Measurements from ENCODE around the gene HSPA1A. TPM values are rescaled to one million over a fixed set of nuclear protein-coding genes. Genes with fewer than 3 reads are reported as not detected.
"Not testable (repeated sequence)": the region's sequence is repeated elsewhere in the genome, so short reads cannot be mapped to it uniquely, and the experiment has no call there.

Gene HSPA1A
- total and polyA plus RNA-seq, 4 donors = 90.6 to 1,149 (median 139) TPM

- peak overlapping the region; percentile 84 to 94 for H3K27ac ChIP-seq (ENCODE audit: low read depth in 1 of 2, low read length in 1 of 2)
- DNase-seq (no peak), ATAC-seq (ENCODE audit: insufficient read depth, low FRiP score) (no peak)
- H3K27me3 ChIP-seq (ENCODE audit: control insufficient read depth in 3 of 3, insufficient read depth in 3 of 3, low read length in 2 of 3) = no peaks in the 10 kb centered on the region
- no peaks in the 10 kb centered on the region for H3K9me3 ChIP-seq (ENCODE audit: control insufficient read depth in 4 of 4, insufficient read depth in 3 of 4, low read length in 3 of 4)
- H3K4me3 ChIP-seq = no peak overlapping the region
- H3K9ac ChIP-seq (ENCODE audit: insufficient read depth in 1 of 2, low read length in 2 of 2) = peak overlapping the region in 1 of 2 donors; percentile 75
- H3K36me3 ChIP-seq (ENCODE audit: control insufficient read depth in 4 of 4, insufficient read depth in 4 of 4, low read length in 4 of 4) = no peaks in the 10 kb centered on the region
- TF ChIP-seq CTCF (IDR thresholded peaks at IDR 0.05; ENCODE audit: control extremely low read depth, extremely low read depth) = no peak
- H3K4me1 ChIP-seq (ENCODE audit: control insufficient read depth in 5 of 5, insufficient read depth in 5 of 5, low read length in 5 of 5) = peaks cover 0 to 11% (median 4%) of the 10 kb centered on the region in 5 donors
- 97 to 99% methylated on average over 7 of the region's 7 CpGs for WGBS, 2 donors
Observed at GRCh38 chr6:31813465-31813849, 1.9 kb upstream of the HSPA1A start.

GRCh38 chr6:31814677-31815024 lies 692 bp upstream of the HSPA1A start:
- Histone ChIP-seq H3K27me3 (ENCODE audit: control insufficient read depth in 3 of 3, insufficient read depth in 3 of 3, low read length in 2 of 3) (no peaks in the 10 kb centered on the region), H3K27ac (ENCODE audit: low read depth in 1 of 2, low read length in 1 of 2) (peak overlapping the region; percentile 93 to 96), H3K4me1 (ENCODE audit: control insufficient read depth in 5 of 5, insufficient read depth in 5 of 5, low read length in 5 of 5) (peaks cover 0 to 12% (median 6%) of the 10 kb centered on the region in 5 donors), H3K9ac (ENCODE audit: insufficient read depth in 1 of 2, low read length in 2 of 2) (peak overlapping the region; percentile 25 to 84), H3K4me3 (peak overlapping the region; percentile 43), H3K9me3 (ENCODE audit: control insufficient read depth in 4 of 4, insufficient read depth in 3 of 4, low read length in 3 of 4) (no peaks in the 10 kb centered on the region), H3K36me3 (ENCODE audit: control insufficient read depth in 4 of 4, insufficient read depth in 4 of 4, low read length in 4 of 4) (no peaks in the 10 kb centered on the region)
- no peak for TF ChIP-seq CTCF (IDR thresholded peaks at IDR 0.05; ENCODE audit: control extremely low read depth, extremely low read depth)
- ATAC-seq (ENCODE audit: insufficient read depth, low FRiP score) (peak; percentile 79), DNase-seq (peak; percentile 97 to 99 (median 99))
- 0 to 1% methylated on average over 13 of the region's 13 CpGs for WGBS, 2 donors

- 36 to 41% methylated on average over 15 of the region's 37 CpGs for WGBS, 2 donors
- Histone ChIP-seq H3K4me3 (peak overlapping the region; percentile 35), H3K9ac (ENCODE audit: insufficient read depth in 1 of 2, low read length in 2 of 2) (peak overlapping the region in 1 of 2 donors; percentile 68), H3K4me1 (ENCODE audit: control insufficient read depth in 5 of 5, insufficient read depth in 5 of 5, low read length in 5 of 5) (peaks cover 2 to 20% (median 9%) of the 10 kb centered on the region in 5 donors), H3K27ac (ENCODE audit: low read depth in 1 of 2, low read length in 1 of 2) (peak overlapping the region; percentile 37 to 91)
- H3K36me3 ChIP-seq (ENCODE audit: control insufficient read depth in 4 of 4, insufficient read depth in 4 of 4, low read length in 4 of 4); H3K9me3 ChIP-seq (ENCODE audit: control insufficient read depth in 4 of 4, insufficient read depth in 3 of 4, low read length in 3 of 4); ATAC-seq (ENCODE audit: insufficient read depth, low FRiP score); H3K27me3 ChIP-seq (ENCODE audit: control insufficient read depth in 3 of 3, insufficient read depth in 3 of 3, low read length in 2 of 3): not testable (repeated sequence)
- peak in 2 of 3 donors; percentile 40 to 49 for DNase-seq
Observed at GRCh38 chr6:31817133-31817928, 2.0 kb downstream of the HSPA1A start.

GRCh38 chr6:31817929-31818511 lies 2.7 kb downstream of the HSPA1A start:
- ATAC-seq (ENCODE audit: insufficient read depth, low FRiP score); H3K27me3 ChIP-seq (ENCODE audit: control insufficient read depth in 3 of 3, insufficient read depth in 3 of 3, low read length in 2 of 3); H3K36me3 ChIP-seq (ENCODE audit: control insufficient read depth in 4 of 4, insufficient read depth in 4 of 4, low read length in 4 of 4); H3K4me3 ChIP-seq; DNase-seq; H3K9me3 ChIP-seq (ENCODE audit: control insufficient read depth in 4 of 4, insufficient read depth in 3 of 4, low read length in 3 of 4): not testable (repeated sequence)
- Histone ChIP-seq H3K9ac (ENCODE audit: insufficient read depth in 1 of 2, low read length in 2 of 2) (peak overlapping the region in 1 of 2 donors; percentile 68), H3K27ac (ENCODE audit: low read depth in 1 of 2, low read length in 1 of 2) (peak overlapping the region; percentile 55 to 91), H3K4me1 (ENCODE audit: control insufficient read depth in 5 of 5, insufficient read depth in 5 of 5, low read length in 5 of 5) (peaks cover 2 to 24% (median 9%) of the 10 kb centered on the region in 5 donors)
- WGBS, 2 donors = 40 to 43% methylated on average over 8 of the region's 8 CpGs

All from lung (tissue), 12 donors.